DMS79 (cell line): ENCODE results near the gene CLASP1.
"Not testable (repeated sequence)": the region's sequence is repeated elsewhere in the genome, so short reads cannot be mapped to it uniquely, and the experiment has no call there.

Experiments
- DNase-seq: peaks from one replicate; lab custom pipeline; 2025; lab: John Stamatoyannopoulos, UW

CLASP1 gene

DNA sequence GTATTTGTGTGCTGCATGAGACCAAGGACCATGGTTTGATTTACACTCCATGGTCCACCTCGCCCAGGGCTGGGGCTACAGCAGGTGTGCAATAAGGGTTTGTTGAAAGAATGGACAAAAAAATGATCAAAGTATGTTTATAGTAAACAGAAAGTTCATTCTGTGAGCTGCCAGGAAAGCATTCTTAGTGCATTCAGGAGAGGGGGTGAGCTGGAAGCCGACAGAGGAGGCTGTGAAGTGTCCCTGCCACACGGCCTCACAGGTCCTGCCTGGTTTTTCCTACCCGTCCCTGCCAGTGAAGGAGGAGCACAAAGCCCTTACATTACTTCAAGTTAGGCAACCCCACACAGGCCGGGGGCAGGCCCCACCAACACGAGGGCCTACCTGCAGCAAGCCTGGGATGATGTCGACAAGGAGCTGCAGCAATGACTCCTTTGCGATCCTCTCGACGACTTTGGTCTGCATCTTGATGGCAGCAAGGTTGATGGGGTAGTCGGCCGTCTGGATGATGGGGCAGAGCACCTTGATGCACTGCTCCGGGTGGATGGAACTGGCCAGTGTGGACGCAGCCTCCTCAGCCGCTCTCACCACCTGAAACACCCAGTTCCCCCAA lies 301.0 kb downstream of the CLASP1 start:
- DNase-seq: no peak

DNA sequence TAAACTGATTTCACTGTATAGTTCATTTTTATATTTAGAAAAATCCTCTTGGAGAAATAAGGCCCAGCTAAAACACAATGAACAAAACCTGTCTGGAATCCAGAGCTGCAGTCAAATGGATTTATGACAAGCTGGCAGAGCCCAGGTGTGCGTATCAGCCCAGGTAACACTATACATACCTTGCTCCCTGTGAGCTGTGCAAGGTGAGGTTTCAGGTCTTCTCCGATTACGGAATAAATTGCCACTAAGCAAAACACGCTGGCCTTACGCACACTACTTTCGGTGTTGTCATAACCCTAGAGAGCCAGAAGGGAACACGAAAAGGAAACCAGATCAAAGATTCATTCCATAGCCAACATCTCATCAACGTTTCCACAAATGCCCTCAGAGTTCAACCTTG lies 302.4 kb downstream of the CLASP1 start:
- DNase-seq: no peak

DNA sequence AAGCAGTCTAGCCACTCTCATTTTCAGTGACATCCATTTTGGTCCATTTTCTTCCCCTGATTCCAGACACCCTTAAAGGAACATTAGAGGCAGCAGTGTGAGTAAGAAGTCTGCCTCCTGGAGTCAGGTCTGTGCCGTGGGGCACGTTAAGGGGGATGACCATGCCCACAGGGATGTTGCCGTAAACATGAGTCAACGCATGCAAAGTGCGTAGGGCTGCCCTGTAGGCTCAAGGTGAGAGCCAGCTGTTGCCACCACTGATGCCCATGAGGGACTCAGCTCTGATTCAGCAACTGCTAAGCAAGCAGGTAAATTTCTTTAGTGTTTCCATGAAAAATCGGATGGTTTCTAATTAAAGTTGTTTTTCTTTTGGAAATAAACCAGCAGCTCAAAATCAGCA lies 302.9 kb downstream of the CLASP1 start:
- DNase-seq: no peak

DNA sequence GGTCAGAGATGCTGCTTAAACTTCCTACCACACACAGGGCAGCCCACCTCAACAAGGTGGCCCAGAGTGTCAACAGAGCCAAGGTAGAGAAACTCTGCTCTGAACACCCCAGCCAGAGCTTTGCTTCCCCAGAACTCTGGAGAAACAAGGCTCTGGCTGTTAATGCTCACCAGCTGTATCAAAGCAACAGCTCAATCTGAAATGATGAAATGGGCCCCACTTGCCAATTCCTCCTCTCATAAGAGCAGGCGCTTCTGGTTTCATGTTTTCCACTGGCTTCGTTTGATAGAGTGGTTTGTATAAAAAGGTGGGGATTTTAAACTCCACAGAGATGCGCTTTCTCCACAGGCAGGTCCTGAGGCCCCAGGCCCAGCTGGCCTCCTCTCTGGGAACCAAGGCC lies 303.4 kb downstream of the CLASP1 start:
- no peak for DNase-seq

DNA sequence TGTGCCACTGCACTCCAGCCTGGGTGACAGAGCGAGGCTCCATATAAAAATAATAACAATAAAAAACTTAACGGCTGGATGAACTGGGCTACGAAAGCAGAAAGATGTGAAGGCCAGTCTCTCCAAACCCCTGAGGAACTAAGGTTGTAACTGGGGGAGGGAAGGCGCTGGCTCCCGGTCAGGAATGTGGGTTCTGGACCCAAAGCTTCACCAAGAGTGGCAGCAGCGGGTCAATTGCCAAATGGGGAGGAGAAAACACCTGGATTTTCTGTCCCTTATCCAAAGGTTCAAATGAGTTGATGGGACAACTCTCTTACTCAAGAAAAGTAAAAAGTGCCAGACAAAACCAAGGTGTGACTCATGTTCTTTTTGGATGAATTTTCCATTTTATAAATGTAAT lies 304.2 kb downstream of the CLASP1 start:
- DNase-seq: no peak

DNA sequence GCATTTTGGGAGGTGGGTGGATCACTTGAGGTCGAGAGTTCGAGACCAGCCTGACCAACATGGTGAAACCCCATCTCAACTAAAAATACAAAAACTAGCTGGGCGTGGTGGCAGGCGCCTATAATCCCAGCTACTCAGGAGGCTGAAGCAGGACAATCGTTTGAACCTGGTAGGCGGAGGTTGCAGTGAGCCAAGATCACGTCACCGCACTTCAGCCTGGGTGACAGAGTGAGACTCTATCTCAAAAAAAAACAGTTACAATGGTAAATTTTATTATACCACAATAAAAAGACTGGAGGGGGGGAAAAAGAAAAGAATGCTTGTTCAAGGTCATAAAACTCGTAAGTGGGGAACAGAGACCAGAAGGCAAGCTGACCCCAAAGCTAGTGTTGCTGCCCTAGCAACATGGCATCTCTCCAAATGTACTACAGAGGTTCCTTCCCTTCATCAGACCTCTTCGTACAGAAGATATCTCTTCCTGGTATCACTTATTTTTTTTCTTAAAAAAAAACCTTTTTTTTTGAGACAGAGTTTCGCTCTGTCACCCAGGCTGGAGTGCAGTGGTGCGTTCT lies 305.3 kb downstream of the CLASP1 start:
- DNase-seq: peak; percentile 86

DNA sequence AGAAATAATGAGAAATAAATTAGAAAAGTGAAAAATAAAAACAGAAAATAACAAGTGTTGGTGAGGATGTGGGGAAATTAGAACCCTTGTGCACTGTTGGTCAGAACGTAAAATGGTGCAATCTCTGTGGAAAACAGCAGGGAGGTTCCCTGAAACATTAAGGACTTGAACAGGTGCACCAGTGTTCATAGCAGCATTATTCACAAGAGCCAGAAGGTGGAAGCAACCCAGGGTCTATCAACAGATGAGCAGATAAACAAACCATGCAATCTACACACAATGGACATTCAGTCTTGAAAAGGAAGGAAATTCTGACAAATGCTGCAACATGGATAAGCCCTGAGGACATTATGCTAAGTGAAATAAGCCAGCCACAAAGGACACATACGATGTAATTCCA lies 306.1 kb downstream of the CLASP1 start:
- DNase-seq: no peak

DNA sequence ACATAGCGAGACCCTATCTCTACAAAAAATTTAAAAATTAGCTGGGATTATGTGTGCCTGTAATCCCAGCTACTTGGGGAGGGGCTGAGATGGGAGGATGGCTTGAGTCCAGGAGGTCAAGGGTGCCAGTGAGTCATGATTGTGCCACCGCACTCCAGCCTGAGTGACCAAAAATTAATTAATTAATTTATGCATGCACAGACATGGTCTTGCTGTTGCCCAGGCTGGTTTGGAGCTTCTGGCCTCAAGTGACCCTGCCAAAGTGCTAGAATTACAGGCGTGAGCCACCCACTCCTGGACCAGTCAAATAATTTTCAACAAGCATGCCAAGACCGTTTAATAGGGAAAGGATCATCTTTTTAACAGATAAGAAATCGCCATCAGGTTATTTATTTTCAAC lies 306.5 kb downstream of the CLASP1 start:
- DNase-seq: no peak

DNA sequence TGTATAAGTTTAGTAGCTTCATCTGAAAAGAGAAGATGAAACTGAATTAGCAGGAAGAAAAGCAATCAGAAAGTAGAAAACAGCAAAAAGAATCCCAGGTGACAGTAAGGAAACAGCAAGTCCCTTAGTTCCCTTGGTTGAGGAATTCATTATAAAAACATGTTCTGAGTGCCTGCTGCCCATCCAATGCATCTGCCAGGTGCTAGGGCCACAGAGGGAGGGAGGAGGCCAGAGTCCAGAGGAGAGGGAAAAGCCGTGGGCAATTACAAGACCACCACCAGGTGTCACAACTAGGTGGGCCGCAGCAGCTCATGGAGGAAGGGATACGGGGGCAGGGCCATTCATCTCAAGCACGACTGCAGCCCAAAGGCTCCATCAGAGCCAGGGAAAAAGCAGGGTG lies 308.3 kb downstream of the CLASP1 start:
- DNase-seq: no peak

DNA sequence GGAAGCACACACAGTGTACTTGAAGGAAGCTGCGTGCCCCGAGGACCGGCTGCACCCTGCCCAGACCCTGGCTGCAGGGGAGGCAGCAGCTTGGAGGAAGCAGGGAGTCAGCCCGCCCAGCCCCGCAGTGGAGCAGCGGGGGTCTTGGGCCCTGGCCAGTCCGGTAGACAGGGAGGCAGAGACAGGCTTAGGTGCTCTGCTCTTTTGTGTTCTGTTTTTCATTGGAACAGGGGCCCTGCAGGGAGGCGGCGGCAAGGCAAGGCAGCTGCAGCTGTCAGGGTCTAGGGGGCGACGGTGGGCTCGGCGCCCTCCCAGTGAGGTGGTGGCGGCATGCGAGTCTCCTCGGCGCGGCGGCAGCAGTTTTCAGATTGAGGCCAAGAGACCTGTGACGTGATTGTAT lies 311.0 kb downstream of the CLASP1 start:
- no peak for DNase-seq

DNA sequence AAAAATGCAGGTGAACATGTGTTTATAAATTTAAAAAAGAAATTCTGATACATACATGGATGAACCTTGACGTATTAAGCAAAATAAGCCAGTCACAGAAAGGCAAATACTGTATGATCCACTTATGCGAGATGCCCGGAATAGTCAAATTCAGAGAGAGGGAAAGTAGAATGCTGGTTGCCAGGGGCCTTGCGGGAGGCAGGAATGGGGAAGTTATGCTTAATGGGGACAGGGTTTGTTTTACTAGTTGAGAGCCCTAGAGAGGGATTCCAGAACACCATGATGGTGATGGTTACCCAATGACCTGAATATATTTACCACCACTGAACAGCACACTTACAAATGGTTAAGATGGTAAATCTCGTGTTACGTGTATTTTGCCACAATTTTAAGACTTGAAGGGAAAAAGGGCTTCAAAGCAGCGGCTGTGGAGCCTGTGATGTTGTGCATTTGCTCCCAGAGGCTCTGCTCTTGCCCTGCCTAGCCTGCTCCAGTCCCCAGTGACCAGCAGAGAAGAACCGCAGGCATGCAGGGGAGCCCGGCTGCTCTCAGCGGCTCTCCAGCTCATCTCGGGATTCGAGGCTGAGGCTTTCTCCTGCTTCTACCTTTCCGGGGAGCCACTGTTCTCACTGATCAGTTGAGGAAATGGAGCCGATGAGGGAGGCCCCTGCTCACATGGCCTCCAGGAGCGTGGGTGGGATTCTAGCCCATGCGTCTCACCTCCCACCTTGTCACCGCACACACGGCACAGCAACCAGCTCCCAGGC lies 312.6 kb downstream of the CLASP1 start:
- DNase-seq: no peak

DNA sequence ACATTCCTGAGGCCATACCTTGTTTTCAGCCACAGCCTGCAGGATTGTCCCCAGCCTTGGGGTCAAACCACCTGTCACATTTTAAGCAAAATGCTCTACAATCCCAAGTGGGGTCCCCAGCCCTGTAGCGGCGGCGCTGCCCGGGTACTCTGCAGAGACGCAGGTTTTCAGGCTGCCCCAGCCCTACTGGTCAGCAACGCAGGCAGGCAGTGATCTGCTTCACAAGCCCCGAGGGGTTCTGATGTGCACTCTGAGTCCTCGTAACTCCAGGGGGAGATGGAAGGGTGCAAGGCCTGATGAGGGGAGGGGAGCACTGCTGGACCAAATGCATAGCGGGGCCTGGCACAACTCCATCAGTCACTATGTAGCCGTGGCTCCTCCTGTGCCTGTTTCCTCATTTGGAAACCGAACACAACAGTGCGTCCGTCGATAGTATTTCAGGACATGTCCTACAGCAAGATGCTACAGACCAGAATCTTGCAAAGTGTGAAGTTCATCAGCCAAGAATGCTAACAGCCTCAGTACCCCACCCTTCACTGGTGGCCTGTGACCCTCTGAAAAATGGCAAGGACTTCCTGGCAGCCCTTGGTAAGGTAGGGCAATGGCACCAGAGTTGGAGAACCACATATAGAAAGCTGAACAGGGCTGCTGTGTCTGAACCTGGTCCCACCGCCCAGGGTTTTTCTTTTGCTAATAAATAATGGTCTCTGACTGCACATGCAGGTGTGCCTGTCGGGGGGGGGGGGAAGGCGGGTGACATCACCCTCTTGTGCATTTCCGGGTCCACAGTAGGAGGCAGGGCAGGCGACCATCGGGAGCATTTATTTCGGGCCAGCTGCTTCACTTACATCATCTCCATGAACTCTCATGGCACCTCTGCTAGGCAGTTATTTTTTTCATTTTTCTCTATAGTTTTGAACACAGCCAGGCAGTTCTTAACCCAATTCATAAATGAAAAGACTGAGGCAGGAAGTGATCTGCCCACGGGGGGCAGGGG lies 313.7 kb downstream of the CLASP1 start:
- no peak for DNase-seq

DNA sequence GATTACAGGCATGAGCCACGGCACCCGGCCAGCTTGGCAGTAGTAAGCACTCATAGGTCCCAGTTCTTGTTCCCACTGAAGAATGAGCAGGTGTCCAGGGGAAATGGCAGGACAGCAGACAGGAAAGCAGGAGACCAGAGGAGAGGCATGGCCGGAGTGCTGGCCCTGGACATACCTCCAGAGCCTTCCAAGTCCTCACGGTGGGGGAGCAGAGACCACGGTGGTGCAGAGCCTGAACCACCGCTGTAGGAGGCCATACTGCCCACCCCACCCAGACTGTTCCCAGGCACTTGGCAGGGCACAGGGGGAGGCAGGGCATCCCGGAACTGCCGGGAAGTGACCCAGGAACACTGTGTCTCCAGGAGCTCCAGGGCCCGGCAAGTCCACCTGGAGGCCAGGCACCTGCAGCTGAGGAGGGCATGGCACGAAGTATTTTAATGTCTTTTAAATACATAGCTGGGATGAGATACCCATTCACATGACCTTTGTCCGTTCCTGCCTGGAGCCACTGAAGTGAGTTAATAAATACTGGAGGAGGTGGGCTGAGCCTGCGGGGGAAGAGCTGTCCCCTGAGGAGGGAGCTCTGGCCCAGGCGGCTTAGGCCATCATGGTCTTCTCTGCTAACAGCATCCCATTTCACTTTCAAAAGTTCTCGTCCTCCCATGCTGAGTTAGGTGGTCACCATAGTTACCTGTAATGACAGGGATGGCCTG lies 314.5 kb downstream of the CLASP1 start:
- DNase-seq: no peak

DNA sequence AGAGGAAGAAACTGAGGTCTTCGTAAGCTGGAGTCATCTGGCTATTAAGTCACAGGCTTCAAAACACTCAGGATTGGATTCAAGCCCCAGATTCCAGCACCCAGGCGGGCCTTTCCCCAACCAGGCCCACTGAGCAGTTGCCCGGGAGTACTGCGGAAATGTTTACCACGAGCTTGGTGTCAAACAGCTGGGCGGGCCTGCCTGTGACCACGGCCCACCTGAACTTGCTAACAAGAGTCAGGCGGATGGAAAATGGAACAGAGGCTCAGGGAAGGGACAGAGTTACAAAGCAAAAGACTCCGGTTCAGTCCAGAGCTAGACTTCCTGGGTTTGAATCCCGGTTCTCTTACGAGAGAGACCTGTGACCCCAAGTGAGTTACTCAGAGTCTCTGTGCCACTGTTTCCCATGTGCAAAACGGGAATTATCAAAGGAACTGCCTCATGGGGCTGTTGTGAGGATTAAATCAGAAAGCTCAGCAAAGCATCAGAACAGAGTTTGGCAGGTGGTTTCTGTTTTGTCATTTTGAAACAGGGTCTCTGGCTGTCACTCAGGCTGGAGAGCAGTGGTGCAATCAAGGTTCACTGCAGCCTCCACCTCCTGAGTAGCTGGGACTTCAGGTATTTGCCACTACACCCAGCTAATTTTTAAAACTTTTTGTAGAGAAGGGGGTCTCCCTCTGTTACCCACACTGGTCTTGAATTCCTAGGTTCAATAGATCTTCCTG lies 315.3 kb downstream of the CLASP1 start:
- DNase-seq: no peak

DNA sequence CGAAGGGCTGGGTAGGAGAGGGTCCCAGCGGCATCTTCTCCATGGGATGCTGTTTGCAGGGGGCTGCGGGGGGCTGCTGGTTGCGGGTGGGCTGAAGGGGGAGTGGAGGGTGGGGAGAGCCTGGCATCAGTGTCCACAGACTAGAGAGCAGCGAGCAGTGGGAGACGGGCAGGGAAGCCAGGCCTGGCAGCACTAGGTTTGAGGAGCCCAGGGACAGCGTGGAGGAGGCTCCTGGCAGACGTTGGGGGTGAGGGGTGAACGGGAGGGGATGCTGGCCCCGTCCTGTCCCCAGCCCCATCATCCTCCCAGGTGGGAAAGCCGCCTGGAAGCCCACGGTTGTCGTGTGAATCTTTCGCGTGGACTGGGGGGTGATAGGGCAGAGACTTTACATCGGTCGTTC lies 316.0 kb downstream of the CLASP1 start:
- DNase-seq: no peak

DNA sequence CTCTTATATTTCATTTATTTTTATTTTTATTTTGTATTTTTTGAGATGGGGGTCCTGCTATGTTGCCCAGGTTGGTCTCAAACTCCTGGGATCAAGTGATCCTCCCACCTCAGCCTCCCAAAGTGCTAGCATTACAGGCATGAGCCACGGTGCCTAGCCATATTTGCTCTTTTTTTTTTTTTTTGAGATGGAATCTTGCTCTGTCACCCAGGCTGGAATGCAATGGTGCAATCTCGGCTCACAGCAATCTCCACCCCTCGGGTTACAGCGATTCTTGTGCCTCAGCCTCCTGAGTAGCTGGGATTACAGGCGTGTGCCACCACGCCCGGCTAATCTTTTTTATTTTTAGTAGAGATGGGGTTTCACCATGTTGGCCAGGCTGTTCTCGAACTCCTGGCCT lies 317.9 kb downstream of the CLASP1 start:
- DNase-seq: not testable (repeated sequence)

DNA sequence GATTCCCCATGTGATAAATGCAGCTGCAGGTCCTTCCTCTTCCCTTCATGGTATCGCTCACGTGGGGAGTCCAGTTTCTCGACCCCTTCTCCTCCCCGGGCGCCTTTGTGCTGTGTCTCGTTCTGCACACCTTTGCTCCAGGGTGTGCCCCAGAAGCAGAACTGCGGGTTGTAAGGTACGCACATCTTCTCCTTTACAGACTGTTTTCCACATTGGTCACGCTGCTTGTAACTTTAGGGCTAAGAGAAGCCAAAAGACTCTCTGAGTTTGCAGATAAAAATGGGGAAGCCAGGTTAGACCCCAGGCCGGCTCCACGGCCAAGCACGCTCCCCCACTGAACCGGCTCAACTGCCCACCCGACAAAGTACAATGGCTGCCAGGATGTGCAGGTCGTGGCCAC lies 318.3 kb downstream of the CLASP1 start:
- no peak for DNase-seq

DNA sequence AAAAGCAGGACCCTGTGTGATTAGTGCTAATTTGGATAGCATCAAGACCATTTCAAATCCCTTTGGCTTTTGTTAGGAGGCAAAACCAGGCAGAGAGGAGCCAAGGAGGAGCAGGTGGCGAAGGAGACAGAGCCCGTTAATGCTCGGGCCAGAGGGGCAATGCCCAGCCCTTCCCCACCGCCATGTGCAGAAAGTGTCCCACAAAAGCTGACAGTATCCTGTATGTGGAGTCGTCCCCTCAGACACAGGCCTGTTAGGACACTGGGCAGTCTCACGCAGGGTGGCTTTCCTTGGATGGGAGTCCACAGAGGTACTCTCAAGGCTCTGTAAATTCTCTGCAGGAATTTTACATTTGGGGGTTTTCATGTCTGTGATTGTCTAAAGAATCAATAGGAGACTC lies 319.5 kb downstream of the CLASP1 start:
- DNase-seq: no peak

DNA sequence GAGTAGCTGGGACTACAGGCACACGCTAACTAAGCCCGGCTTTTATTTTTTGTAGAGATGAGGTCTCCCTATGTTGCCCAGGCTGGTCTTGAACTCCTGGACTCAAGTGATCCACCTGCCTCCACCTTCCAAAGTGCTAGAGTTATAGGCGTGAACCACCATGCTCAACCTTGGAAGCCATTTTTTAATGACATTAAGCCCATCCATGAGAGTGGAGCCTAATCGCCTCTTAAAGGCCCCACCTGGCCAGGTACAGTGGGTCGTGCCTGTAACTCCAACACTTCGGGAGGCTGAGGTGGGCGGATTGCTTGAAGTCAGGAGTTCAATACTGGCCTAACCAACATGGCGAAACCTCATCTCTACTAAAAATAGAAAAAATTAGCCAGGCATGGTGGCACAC lies 322.6 kb downstream of the CLASP1 start:
- DNase-seq: no peak

DNA sequence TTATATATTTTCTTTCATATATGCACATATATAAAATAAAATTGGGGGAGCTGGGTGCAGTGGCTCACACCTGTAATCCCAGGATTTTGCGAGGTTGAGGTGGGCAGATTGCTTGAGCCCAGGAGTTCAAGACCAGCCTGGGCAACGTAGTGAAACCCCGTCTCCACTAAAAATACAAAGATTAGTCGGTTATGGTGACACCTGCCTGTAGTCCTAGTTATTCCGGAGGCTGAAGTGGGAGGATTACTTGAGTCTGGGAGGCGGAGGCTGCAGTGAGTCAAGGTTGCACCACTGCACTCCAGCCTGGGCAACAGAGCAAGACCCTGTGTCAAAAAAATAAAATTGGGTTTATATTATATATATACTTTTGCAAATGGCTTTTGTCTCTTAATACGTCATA lies 324.7 kb downstream of the CLASP1 start:
- DNase-seq: no peak

DNA sequence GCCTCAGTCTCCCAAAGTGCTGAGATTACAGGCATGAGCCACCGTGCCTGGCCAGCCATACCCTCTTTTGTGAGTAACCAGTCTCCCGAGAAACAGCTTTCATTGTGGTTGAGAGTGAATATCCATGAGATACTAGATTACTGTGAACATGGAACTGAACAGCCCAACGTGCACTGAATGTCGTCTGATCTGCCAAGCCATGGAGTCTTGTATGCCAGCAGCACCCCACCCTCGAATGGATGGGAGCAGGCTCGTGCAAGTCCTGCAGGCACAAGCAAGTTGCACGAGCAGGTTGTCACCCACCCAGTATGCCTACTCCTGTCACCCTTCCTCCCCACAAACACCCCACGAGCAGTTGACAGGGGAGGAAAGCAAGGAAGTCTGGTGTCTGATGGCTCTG lies 327.8 kb downstream of the CLASP1 start:
- no peak for DNase-seq
